Astrocyte of the cerebellum (primary cell): ENCODE data around the gene ANKFN1.
A peak's percentile ranks its signal among the peaks of the same experiment; 100 is the strongest.

ENCODE experiments used
- DNase-seq: peaks from one replicate; pipeline ENCODE4 v3.0.0-alpha.2; 2011; ENCODE audit warnings: low read depth
- H3K4me3 ChIP-seq: 2 replicates; pipeline ENCODE4 v1.5.1; 2011; ENCODE audit warnings: mild to moderate bottlenecking, low read depth, low read length, moderate library complexity
- in situ Hi-C: cut with HindIII; loops from 2 replicates; pipeline ENCODE4 v1.10.0; 2017; ENCODE audit warnings: low sequenced_read_pairs
- TF ChIP-seq, protein P1 (sequence below): IDR thresholded peaks from 2 replicates; pipeline ENCODE4 v1.5.1; 2012; ENCODE audit warnings: low read length, low read depth, moderate library complexity, mild to moderate bottlenecking; ENCODE audit errors: missing control alignments

ANKFN1 gene

DNA sequence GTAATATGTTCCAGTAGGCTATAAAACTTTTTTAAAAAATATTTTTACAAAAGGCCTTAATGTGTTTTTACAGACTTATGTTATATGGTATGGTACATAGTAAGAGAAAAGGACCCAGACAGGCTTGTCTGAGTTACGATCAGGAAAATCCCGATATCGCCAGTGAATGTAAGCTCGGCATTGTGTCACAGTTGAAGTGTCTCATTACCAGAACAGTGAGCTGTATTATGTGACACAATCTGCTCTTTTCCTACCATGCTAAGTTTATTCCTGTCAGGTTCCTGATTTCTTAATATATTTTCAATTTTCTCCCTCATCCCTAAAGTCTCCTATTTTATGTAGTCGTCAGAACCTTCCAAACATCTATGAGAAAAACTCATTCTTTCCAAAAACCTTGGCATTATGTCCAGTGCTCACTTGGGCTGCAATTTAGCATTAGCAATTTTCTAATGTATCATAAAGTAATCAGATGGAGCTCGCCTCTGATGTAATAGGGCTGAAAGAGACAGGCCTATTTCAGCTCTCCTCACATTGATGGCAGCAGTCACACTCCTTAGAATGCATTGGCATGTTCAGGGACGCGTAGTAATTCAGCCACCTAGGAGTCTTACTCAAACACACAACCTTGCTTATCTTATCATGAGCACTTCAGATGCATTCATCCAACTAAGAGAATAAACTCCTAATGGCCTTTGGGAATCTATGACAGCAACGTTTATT, 292.6 kb downstream of the ANKFN1 start:
- in situ Hi-C loops = no loop called here

DNA sequence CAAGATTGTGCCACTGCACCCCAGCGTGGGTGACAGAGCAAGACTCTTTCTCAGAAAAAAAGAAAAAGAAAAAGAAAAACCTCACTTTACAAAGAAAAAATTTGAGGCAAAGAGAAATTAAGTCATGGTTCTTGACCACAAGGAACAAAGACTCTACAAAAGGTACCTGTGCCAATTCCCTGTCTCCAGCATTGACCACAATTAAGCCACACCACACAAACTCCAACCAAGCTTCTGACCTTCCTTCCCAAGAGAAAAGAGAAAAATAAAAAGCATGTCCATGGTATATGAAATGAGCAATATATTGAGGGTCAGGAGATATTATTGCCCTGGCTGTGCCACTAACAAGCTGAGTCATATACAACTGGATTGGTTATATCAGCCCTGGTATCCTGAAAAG, 293.9 kb downstream of the ANKFN1 start:
- in situ Hi-C loops = no loop called here
- H3K4me3 ChIP-seq = no peak overlapping the region
- TF ChIP-seq, protein P1, sequence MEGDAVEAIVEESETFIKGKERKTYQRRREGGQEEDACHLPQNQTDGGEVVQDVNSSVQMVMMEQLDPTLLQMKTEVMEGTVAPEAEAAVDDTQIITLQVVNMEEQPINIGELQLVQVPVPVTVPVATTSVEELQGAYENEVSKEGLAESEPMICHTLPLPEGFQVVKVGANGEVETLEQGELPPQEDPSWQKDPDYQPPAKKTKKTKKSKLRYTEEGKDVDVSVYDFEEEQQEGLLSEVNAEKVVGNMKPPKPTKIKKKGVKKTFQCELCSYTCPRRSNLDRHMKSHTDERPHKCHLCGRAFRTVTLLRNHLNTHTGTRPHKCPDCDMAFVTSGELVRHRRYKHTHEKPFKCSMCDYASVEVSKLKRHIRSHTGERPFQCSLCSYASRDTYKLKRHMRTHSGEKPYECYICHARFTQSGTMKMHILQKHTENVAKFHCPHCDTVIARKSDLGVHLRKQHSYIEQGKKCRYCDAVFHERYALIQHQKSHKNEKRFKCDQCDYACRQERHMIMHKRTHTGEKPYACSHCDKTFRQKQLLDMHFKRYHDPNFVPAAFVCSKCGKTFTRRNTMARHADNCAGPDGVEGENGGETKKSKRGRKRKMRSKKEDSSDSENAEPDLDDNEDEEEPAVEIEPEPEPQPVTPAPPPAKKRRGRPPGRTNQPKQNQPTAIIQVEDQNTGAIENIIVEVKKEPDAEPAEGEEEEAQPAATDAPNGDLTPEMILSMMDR = no peak
- DNase-seq = peak; percentile 55

More for the DNA sequence above, 292.6 kb downstream of the ANKFN1 start:
- DNase-seq = no peak
- no peak overlapping the region for H3K4me3 ChIP-seq
- TF ChIP-seq, protein P1 = no peak

DNA sequence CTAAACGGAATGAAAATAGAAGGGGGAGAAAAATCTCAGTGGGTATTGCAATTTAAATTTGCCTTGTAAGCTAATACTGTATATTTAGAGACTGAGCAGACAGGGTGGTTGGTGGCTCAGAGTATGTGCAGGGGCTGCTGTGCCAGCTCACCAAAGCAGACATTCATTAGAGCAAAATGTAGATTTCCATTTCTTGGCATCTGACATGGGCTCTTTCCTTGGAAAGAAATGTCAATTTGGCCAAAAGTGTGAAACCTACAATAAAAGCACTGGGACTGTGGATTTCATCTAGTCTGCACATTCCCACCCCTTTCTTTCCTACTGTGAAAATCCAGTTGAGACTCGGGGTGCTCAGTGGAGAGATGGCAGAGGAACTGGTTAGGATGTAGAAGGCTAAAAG, 295.1 kb downstream of the ANKFN1 start:
- no peak overlapping the region for H3K4me3 ChIP-seq
- in situ Hi-C loops = no loop called here
- TF ChIP-seq, protein P1 = no peak
- no peak for DNase-seq

DNA sequence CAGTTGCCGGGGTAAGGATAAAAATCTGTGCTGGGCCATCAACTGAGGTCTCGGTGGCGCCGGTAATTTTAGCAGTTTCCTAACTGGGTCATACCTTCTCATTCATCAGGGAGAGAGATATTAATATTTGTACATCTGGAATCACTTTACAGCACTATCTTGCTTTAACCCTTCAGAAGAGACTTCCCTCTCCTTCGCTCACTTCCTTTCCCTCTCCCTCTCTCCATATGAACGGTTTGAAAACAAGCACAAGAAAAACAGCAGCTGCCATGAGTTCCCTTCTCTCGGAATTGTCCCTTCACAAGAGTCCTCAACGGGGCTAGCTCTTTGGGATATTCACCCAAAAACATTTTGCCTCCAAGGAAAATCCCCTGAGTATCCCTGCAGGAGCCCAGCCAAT, 295.9 kb downstream of the ANKFN1 start:
- in situ Hi-C loops = no loop called here
- TF ChIP-seq, protein P1 = no peak
- H3K4me3 ChIP-seq = no peak overlapping the region
- no peak for DNase-seq

DNA sequence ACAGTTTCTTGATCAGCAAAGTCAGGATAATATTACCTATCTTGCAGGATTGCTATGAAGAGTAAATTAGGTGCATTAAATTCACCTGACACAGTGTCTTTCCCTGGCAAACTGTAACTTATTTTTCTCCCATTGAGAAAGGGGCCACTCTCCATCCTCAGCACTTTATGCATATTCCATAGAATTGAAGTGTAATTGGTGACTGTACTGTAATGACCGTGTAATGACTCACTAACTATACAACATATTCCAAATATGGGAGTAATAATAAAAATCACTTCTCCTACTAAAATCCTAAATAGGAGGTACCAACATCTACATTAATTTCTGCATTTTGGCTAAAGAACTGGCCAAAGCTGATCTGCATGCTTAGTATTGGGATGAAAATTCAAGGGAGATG, 298.4 kb downstream of the ANKFN1 start:
- no peak overlapping the region for H3K4me3 ChIP-seq
- in situ Hi-C loops = no loop called here
- TF ChIP-seq, protein P1 = no peak
- no peak for DNase-seq

DNA sequence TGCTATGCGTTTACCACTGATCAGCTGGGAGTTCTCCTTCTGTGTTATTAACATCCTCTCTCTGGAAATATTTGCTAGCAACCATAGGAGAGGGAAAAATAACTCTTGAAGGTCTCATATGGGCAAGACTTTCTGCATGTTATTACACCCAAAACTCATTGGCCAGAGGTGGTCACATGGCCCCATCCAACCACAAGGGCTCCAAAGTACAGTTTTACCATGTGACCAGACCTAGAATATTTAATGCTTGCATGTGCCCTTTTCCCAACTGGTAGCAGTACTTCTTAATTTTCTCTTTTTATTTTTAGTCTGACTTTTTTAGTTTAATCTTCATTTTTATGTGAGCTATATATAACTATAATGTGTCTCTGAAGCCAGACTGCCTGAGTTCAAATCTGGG, 299.2 kb downstream of the ANKFN1 start:
- no peak for DNase-seq

More for the DNA sequence above, 299.2 kb downstream of the ANKFN1 start:
- TF ChIP-seq, protein P1 = no peak
- in situ Hi-C loops = no loop called here
- H3K4me3 ChIP-seq = no peak overlapping the region
